ENCODE data around the gene CATSPER1. TPM values are rescaled to one million over a fixed set of nuclear protein-coding genes. Genes with fewer than 3 reads are reported as not detected.

CATSPER1 gene
- total and polyA plus RNA-seq, 12 donors = 0.17 to 1.1 TPM; not detected in 10

GRCh38 chr11:65987336-65987735 is 38.9 kb downstream of the CATSPER1 start:
- intact Hi-C loops (cut with DNase I) = loop anchor here in 9 of 10 donors (5.0 to 10.0 kb wide), 11 partner anchors 100 to 1475 kb away; partner anchors contain the start of genes KAT5 (in 2 of the 9), AP5B1 (in 1 of the 9), FIBP (in 1 of the 9) and RNASEH2C (in 1 of the 9)

GRCh38 chr11:65983589-65983987 is 42.7 kb downstream of the CATSPER1 start:
- no peak for ATAC-seq
- Histone ChIP-seq H3K9me3 (no peaks in the 10 kb centered on the region), H3K27me3 (no peaks in the 10 kb centered on the region), H3K4me1 (peaks cover 0 to 6% (median 0%) of the 10 kb centered on the region in 9 donors), H3K4me3 (no peak overlapping the region), H3K36me3 (peaks cover 0 to 17% (median 9%) of the 10 kb centered on the region in 9 donors), H3K27ac (no peak overlapping the region)
- intact Hi-C loops (cut with DNase I) = loop anchor here in 5 of 10 donors (5.0 to 10.0 kb wide), 5 partner anchors 101 to 359 kb away; partner anchors contain the start of genes RNASEH2C (in 1 of the 5) and SIPA1 (in 1 of the 5)
- DNase-seq = no peak
- WGBS, 2 donors = 77 to 79% methylated on average over 5 of the region's 5 CpGs
- no peak for TF ChIP-seq CTCF (IDR thresholded peaks at IDR 0.05)

More at GRCh38 chr11:65987336-65987735, 38.9 kb downstream of the CATSPER1 start:
- Histone ChIP-seq H3K27me3 (no peaks in the 10 kb centered on the region), H3K4me1 (peaks cover 0 to 10% (median 0%) of the 10 kb centered on the region in 9 donors), H3K27ac (no peak overlapping the region), H3K9me3 (no peaks in the 10 kb centered on the region), H3K4me3 (no peak overlapping the region), H3K36me3 (peaks cover 0 to 9% (median 0%) of the 10 kb centered on the region in 9 donors)
- WGBS, 2 donors = 79 to 92% methylated on average over 9 of the region's 9 CpGs
- ATAC-seq = no peak
- DNase-seq = no peak
- no peak for TF ChIP-seq CTCF (IDR thresholded peaks at IDR 0.05)

GRCh38 chr11:65982824-65983588 is 43.3 kb downstream of the CATSPER1 start:
- Histone ChIP-seq H3K27me3 (no peaks in the 10 kb centered on the region), H3K4me1 (peaks cover 0 to 6% (median 0%) of the 10 kb centered on the region in 9 donors), H3K27ac (no peak overlapping the region), H3K36me3 (peaks cover 0 to 23% (median 14%) of the 10 kb centered on the region in 9 donors), H3K9me3 (no peaks in the 10 kb centered on the region), H3K4me3 (no peak overlapping the region)
- 73 to 78% methylated on average over 22 of the region's 22 CpGs for WGBS, 2 donors
- ATAC-seq (no peak), DNase-seq (no peak)
- no peak for TF ChIP-seq CTCF (IDR thresholded peaks at IDR 0.05)
- intact Hi-C loops (cut with DNase I) = loop anchor here in 5 of 10 donors (5.0 to 10.0 kb wide), 5 partner anchors 101 to 358 kb away; partner anchors contain the start of genes RNASEH2C (in 1 of the 5) and SIPA1 (in 1 of the 5)

- DNase-seq = no peak
- TF ChIP-seq CTCF (IDR thresholded peaks at IDR 0.05) = no peak
- peak in 3 of 8 donors; percentile 3 to 40 (median 18) for ATAC-seq
- no peak overlapping the region for H3K4me3 ChIP-seq
- H3K36me3 ChIP-seq = peaks cover 0 to 31% (median 22%) of the 10 kb centered on the region in 9 donors
- intact Hi-C loops (cut with DNase I) = loop anchor here in 5 of 10 donors (5.0 to 10.0 kb wide), 5 partner anchors 100 to 357 kb away; partner anchors contain the start of genes RNASEH2C (in 1 of the 5) and SIPA1 (in 1 of the 5)
- no peak overlapping the region for H3K27ac ChIP-seq
- WGBS, 2 donors = 74 to 81% methylated on average over 16 of the region's 16 CpGs
- peaks cover 0 to 6% (median 0%) of the 10 kb centered on the region in 9 donors for H3K4me1 ChIP-seq
- H3K9me3 ChIP-seq = no peaks in the 10 kb centered on the region
- no peaks in the 10 kb centered on the region for H3K27me3 ChIP-seq
These were observed 44.1 kb downstream of the CATSPER1 start for GRCh38 chr11:65981972-65982823.

All from heart right ventricle (tissue), 16 donors.